Measurements from ENCODE around the gene PEAK3.

Gene PEAK3

DNA sequence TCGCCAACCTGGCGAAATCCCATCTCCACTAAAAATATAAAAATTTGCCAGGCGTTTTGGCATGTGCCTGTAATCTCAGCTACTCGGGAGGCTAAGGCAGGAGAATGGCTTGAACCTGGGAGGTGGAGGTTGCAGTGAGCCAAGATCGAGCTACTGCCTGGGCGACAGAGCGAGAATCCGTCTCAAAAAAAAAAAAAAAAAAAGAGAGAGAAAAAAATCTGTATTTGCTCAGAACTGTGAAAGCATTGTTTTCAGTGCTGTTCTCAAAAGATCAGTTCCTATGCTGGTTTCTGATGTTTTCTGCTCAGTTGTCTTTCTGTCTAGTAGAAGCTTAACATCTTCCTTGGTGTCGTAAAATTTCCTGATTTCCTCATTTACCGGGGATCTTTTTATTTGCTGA lies 42.8 kb downstream of the PEAK3 start:
- peaks cover 6% of the 10 kb centered on the region; the same call in 1 of the 2 replicates for H3K36me3 ChIP-seq (ENCODE audit: insufficient read depth, low read length)
- peaks cover 20% of the 10 kb centered on the region for H3K4me1 ChIP-seq (ENCODE audit: insufficient read depth, low read length)
- peak overlapping the region; percentile 24; the same call in 1 of the 2 replicates for H3K9ac ChIP-seq (ENCODE audit: low read depth, low read length)
- no peaks in the 10 kb centered on the region for H3K9me3 ChIP-seq (ENCODE audit: control insufficient read depth, insufficient read depth, low read length)

DNA sequence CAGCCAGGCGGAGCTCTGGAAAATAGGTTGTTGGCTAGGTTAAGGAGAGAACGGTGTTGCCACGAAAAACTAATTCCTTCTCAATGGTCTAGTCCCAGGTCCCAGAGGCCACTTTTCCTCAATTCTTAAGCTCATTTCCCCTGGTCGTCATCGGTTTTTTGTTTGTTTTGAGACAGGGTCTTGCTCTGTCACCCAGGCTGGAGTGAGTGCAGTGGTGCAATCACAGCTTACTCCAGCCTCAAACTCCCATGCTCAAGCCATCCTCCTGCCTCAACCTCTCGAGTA lies 44.2 kb downstream of the PEAK3 start:
- Histone ChIP-seq H3K4me1 (ENCODE audit: insufficient read depth, low read length) (peaks cover 20% of the 10 kb centered on the region), H3K9me3 (ENCODE audit: control insufficient read depth, insufficient read depth, low read length) (no peaks in the 10 kb centered on the region), H3K9ac (ENCODE audit: low read depth, low read length) (peak overlapping the region; percentile 90; the same call in 1 of the 2 replicates), H3K36me3 (ENCODE audit: insufficient read depth, low read length) (no peaks in the 10 kb centered on the region; the same call in 1 of the 2 replicates)

DNA sequence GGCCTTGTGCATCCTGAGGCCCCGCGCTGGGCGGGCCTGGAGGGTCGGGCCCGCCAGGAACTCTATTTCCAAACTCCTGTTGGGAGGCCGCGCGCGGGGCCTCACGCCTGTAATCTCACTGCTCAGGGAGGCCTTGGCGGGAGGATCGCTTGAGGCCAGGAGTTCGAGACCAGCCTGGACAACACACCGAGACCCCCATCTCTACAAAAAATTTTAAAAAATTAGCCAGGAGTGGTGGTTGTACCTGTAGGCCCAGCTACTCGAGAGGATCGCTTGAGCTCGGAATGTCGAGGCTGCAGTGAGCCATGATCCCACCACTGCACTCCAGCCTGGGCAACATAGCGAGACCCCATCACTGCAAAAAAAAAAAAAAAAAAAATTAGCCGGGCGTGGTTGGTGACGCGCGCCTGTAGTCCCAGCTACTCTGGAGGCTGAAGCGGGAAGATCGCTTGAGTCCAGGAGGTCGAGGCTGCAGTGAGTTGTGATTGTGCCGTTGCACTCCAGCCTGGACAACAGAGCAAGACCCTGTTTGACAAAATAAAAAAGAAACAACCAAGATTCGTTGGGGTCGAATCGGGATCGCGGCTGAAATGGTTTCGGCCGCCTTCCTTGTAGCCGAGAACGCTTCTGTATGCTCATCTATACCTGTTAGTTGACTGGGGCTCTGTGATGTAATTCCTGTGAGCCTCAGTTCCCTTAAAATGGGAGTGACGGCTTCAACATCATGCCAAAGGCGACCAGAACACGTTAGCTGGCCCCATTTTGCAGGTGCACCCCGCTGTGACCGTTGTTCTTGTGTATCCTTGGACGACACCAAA lies 44.7 kb downstream of the PEAK3 start:
- Histone ChIP-seq H3K4me1 (ENCODE audit: insufficient read depth, low read length) (peaks cover 20% of the 10 kb centered on the region), H3K9me3 (ENCODE audit: control insufficient read depth, insufficient read depth, low read length) (no peaks in the 10 kb centered on the region), H3K36me3 (ENCODE audit: insufficient read depth, low read length) (no peaks in the 10 kb centered on the region; the same call in 1 of the 2 replicates), H3K9ac (ENCODE audit: low read depth, low read length) (peak overlapping the region; percentile 90)

DNA sequence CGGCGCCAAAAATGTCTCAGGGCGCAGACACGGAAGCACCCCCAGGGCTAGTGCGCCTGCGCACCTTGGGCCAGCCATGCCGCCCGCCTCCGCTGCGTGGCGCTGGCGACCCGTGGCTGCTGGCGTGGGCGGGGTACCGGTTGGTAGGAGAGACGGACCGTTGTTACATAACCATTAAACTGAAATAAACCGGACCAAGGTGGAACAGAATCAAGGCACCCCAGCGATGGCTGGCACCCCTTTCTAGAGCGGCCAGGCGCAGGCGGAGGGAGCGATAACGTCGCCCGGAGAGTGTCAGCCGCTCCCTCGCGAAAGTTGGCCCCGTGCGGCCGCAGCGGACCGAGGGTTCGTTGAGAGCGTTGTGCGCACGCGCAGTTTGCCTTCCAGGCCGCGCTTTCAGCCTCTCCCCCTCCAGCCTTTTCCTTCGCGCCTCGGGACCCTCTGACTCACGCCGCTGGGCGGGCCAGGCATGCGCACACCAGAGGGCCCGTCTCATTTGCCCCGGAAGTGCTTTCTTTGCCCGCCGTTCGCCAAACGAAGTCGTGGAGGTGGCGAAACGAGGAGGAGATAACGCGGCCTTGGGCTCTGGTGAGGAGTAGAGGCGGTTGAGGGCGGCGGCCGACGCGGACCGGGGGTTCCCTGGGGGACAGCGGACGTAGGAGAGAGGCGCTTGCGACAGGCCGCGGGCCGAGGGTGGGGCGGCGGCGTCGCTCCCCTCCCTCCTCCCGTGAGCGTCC lies 45.5 kb downstream of the PEAK3 start, which contains the start of the genes PLEKHJ1 and SF3A2:
Gene PLEKHJ1, minus strand, starts transcription at position 16 of the 737 bp plus-strand sequence. CDS start 81 bp downstream, outside the sequence.
Gene SF3A2, plus strand, starts transcription at position 511 of the 737 bp plus-strand sequence. CDS start 6,595 bp downstream, outside the sequence.
- H3K36me3 ChIP-seq (ENCODE audit: insufficient read depth, low read length), result no peaks in the 10 kb centered on the region; the same call in 1 of the 2 replicates

DNA sequence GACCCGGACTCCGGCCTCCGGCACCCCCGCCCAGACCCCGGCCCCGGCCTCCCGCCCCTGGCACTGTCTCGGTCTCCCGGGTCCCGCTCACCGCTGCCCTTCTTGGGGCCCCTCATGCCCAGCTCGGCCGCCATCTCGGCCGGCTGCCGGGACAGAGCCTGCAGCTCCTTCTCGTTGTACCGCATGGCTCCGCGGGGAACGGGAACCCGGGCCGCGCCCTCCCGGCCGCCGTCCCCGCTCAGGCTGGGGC lies 46.0 kb downstream of the PEAK3 start:
- Histone ChIP-seq H3K36me3 (ENCODE audit: insufficient read depth, low read length) (no peaks in the 10 kb centered on the region; the same call in 1 of the 2 replicates), H3K9ac (ENCODE audit: low read depth, low read length) (peak overlapping the region; percentile 90; the same call in 1 of the 2 replicates), H3K4me1 (ENCODE audit: insufficient read depth, low read length) (peaks cover 19% of the 10 kb centered on the region), H3K9me3 (ENCODE audit: control insufficient read depth, insufficient read depth, low read length) (no peaks in the 10 kb centered on the region)

More for the DNA sequence above, 45.5 kb downstream of the PEAK3 start, which contains the start of the genes PLEKHJ1 and SF3A2:
- H3K9me3 ChIP-seq (ENCODE audit: control insufficient read depth, insufficient read depth, low read length), result no peaks in the 10 kb centered on the region
- H3K4me1 ChIP-seq (ENCODE audit: insufficient read depth, low read length), result peaks cover 20% of the 10 kb centered on the region
- H3K9ac ChIP-seq (ENCODE audit: low read depth, low read length), result peak within 1 kb of the TSS; percentile 90

DNA sequence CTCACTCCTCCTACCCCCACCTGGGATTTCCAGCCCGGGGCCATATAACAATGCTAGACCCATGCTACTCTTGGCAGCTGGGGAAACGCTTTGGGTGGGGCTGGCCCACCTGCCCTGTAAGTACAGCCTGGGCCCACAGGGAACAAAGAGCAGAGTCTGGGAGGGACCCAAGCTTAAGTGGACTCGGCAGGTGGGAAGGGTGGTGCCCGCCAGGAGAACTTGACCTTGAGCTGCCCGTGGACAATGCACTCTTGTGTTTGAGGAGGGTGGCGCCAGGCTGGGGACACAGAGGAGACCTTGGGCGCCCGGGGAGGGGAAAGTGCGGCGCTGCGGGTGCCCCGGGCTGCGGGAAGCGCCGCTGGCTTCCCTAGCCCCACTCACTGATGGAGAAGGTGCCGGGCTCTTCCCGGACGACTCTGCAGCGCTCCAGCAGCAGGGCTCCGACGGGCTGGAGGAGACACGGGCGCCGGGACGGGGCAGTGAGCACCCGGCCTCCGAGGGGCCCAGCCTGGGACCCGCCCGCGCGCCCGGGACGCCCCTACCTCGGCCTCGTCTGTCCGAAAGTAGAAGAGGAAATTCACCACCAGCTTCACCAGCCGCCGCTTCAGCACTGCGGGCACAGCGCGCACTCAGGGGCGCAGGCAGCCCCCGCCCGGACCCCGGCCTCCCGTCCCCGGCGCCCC lies 46.5 kb downstream of the PEAK3 start:
- no peaks in the 10 kb centered on the region; the same call in 1 of the 2 replicates for H3K36me3 ChIP-seq (ENCODE audit: insufficient read depth, low read length)
- H3K9me3 ChIP-seq (ENCODE audit: control insufficient read depth, insufficient read depth, low read length), result no peaks in the 10 kb centered on the region
- H3K4me1 ChIP-seq (ENCODE audit: insufficient read depth, low read length), result peaks cover 14% of the 10 kb centered on the region
- peak overlapping the region; percentile 90 for H3K9ac ChIP-seq (ENCODE audit: low read depth, low read length)

DNA sequence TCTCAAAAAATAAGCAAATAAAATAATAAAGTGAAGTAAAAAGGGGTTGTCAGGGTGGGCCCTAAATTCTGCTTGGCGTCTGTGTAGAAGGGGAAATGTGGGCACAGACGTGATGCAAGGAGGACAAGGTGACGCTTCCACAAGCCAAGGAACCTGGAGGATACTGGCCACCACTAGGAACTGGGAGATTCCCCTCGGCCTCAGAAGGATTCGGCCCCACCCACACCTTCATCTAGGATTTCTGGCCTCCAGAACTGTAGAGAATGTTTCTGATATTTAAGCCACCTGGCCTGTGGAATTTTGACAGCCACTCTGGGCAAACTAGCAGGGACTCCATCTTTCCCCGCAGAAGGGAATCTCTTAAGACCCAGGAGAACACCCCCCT lies 47.0 kb downstream of the PEAK3 start:
- Histone ChIP-seq H3K9me3 (ENCODE audit: control insufficient read depth, insufficient read depth, low read length) (no peaks in the 10 kb centered on the region), H3K9ac (ENCODE audit: low read depth, low read length) (peak overlapping the region; percentile 90), H3K4me1 (ENCODE audit: insufficient read depth, low read length) (peaks cover 11% of the 10 kb centered on the region), H3K36me3 (ENCODE audit: insufficient read depth, low read length) (no peaks in the 10 kb centered on the region; the same call in 1 of the 2 replicates)

DNA sequence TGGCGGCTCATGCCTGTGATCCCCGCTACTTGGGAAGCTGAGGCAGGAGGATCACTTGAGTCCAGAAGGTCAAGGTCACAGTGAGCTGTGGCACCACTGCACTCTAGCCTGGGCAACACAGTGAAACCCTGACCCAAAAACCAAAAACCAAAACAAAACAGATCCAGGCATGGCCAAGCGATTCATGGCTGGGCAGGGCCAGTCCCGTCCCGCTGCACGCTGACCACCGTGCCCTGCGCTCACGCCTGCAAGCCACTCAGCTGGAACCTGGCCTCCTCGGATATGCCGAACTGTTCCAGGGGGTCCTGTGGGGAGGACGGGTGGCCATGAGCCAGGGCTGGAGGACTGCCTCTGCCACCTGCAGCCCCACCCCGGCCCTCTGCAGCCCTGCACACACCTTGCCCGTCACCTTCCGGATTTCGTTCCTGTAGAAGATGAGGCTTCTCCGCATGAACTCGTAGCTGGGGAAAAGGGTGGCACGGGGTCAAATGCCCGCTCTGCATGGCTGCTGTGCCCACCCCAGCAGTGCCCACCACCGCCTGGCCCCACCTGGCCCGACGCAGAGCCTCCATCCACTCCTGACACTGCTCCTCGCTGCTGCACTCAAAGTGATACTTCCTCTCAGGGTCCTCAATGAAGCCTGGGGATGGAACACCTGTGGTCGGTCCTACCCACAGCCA lies 48.2 kb downstream of the PEAK3 start:
- no peaks in the 10 kb centered on the region; the same call in 1 of the 2 replicates for H3K36me3 ChIP-seq (ENCODE audit: insufficient read depth, low read length)
- H3K9me3 ChIP-seq (ENCODE audit: control insufficient read depth, insufficient read depth, low read length), result no peaks in the 10 kb centered on the region
- no peak overlapping the region for H3K9ac ChIP-seq (ENCODE audit: low read depth, low read length)
- 0 out of 2 replicates have a peak, but pooled peaks cover 6% of the 10 kb centered on the region for H3K4me1 ChIP-seq (ENCODE audit: insufficient read depth, low read length)

DNA sequence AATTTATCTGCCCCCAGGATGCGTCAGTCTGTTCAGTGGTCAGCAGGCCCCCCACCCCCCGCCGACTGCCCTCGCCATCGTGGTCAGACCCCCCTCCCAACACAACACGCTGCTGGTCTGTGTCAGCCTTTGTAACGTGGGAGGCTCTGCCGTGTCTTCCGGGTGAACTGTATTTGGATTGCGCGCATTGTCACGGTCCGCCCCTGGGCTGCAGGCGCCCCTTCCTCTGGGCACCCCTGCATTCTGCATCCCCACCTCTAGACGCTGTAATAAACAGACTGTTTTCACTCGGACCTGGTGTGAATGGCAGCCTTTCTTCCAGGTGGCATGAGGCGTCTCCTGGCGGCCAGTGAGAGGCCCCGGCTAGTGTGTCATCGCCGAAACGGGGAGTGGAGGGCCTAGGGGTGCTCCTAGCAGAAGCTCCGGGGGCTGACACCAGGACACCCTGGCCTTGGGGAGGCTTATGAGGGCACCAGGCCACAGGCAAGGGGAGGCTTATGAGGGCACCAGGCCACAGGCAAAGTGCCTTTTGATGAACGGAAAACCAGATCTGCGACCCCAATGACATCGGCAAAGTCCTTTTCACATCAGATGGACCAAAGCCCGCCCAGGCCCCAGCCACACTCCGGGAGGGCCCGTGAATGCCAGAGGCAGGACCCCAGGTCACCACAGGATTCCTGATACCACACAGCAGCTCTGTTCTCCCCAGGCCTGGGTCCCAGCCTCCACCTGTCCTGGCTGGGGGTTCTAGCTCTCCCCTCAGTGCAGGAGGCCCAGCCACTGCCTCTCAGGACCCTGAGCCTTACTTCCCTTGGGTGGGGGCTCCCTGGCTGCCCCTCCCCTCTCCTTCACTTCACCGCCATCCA lies 49.5 kb downstream of the PEAK3 start:
- Histone ChIP-seq H3K9me3 (ENCODE audit: control insufficient read depth, insufficient read depth, low read length) (no peaks in the 10 kb centered on the region), H3K36me3 (ENCODE audit: insufficient read depth, low read length) (no peaks in the 10 kb centered on the region; the same call in 1 of the 2 replicates), H3K4me1 (ENCODE audit: insufficient read depth, low read length) (no peaks in the 10 kb centered on the region), H3K9ac (ENCODE audit: low read depth, low read length) (no peak overlapping the region)

DNA sequence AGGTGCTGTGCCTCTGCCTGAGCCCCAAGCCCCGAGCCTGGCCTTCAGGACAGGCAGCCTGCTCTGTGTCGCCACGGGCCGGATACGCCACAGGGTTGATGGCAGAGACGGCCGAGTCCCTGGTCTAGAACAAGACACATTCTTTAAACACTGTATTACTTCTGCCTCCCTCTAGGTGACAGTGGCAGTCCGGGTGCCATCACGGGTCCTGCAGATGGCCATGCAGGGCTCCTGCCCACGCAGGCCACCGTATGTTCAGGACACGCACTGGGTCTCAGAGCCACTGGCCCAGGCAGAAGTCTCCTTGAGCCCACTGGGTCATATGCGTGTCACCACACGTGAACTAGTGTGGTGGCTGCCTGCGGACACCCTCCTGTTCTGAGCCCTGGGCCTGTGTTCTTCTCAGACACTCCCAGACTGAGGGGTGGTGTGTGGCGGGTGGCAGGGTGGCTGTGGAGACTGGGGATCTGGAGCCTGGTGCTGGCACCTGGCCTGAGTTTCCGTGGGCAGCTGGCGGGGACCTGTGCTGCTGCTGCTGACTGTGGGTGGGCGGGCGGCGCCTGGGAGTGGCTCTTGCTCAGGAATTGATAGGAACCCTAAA lies 50.3 kb downstream of the PEAK3 start:
- no peaks in the 10 kb centered on the region for H3K4me1 ChIP-seq (ENCODE audit: insufficient read depth, low read length)
- H3K9ac ChIP-seq (ENCODE audit: low read depth, low read length), result no peak overlapping the region
- H3K36me3 ChIP-seq (ENCODE audit: insufficient read depth, low read length), result no peaks in the 10 kb centered on the region; the same call in 1 of the 2 replicates
- H3K9me3 ChIP-seq (ENCODE audit: control insufficient read depth, insufficient read depth, low read length), result no peaks in the 10 kb centered on the region

DNA sequence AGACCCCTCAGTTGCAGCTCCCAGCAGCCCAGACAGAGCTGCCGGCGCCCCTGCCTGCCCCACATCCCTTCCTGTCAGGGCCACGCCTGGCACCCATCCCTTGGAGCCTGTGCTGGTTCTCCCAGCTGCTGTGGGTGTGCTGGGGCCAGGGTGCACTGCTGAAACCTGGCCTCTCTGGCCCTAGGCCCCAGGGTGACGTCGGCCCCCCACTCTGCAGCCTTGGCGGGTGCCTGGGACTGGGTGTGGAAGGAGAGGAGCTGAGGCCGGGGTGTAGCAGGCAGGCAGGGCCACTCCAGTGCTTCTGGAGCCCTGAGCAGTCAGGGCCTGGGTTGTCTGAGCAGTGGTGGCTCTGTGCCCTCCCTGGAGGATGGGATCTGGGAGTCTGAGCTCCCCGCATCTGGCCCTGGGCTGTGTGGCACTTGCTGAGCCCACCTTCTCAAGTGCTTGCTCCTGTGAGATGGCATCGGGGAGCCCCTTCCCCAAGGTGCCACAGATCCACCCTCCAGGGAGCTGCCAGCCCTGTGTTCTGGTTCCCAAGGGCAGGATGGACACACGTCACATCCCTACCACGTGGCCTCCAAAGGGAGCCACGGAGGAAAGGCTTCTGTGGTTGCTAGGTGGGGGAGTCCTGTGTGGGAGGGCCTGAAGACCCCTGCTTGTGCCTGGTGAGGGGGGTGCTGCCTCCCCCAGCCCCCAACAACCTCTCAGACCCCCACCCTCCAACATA lies 51.0 kb downstream of the PEAK3 start:
- Histone ChIP-seq H3K9me3 (ENCODE audit: control insufficient read depth, insufficient read depth, low read length) (no peaks in the 10 kb centered on the region), H3K36me3 (ENCODE audit: insufficient read depth, low read length) (peaks cover under 1% of the 10 kb centered on the region; the same call in 1 of the 2 replicates), H3K4me1 (ENCODE audit: insufficient read depth, low read length) (no peaks in the 10 kb centered on the region), H3K9ac (ENCODE audit: low read depth, low read length) (no peak overlapping the region)

DNA sequence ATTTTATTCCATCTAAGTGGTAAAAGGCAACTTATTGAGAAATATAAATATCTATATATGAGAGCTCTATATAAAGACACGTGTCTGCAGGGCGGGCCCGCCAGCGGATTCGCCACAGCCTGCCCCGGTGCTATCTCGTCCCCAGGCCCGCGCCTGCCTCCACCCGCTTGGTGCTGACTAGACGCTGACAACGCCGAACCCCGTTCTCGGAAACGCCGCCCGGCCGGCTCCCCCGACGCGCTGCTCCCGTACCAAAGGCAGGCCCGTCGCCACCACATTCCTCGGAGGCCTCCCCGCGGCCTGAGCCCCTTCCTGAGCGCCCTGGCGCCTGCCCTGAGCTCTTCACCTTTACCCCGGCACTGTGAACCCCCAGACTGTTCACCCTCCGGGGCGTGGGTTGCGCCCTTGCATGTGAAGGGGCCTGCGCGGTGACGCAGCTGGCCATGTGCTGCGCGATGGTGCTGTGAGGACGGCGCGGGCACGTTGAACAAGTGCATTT lies 51.9 kb downstream of the PEAK3 start:
- Histone ChIP-seq H3K36me3 (ENCODE audit: insufficient read depth, low read length) (peaks cover 4% of the 10 kb centered on the region; the same call in 1 of the 2 replicates), H3K9me3 (ENCODE audit: control insufficient read depth, insufficient read depth, low read length) (no peaks in the 10 kb centered on the region), H3K9ac (ENCODE audit: low read depth, low read length) (no peak overlapping the region), H3K4me1 (ENCODE audit: insufficient read depth, low read length) (no peaks in the 10 kb centered on the region)
